Measurements from ENCODE around the gene SPTB.

SPTB gene

GRCh38 chr14:64763085-64763782 lies 116.5 kb downstream of the SPTB start:
- H3K9me3 Mint-ChIP-seq: no peaks in the 10 kb centered on the region
- peaks cover 27% of the 10 kb centered on the region for H3K4me1 Mint-ChIP-seq (ENCODE audit: low read depth)
- no peak overlapping the region for H3K27ac Mint-ChIP-seq
- no peak overlapping the region for H3K4me3 Mint-ChIP-seq
- no peaks in the 10 kb centered on the region for H3K36me3 Mint-ChIP-seq (ENCODE audit: low read depth)
- DNase-seq (ENCODE audit: low spot score): no peak
- H3K27me3 Mint-ChIP-seq (ENCODE audit: low read depth): peaks cover 16% of the 10 kb centered on the region

- Mint-ChIP-seq H3K36me3 (ENCODE audit: low read depth) (no peaks in the 10 kb centered on the region), H3K27ac (no peak overlapping the region)
Observed at GRCh38 chr14:64762044-64763034, 117.4 kb downstream of the SPTB start.

DNA sequence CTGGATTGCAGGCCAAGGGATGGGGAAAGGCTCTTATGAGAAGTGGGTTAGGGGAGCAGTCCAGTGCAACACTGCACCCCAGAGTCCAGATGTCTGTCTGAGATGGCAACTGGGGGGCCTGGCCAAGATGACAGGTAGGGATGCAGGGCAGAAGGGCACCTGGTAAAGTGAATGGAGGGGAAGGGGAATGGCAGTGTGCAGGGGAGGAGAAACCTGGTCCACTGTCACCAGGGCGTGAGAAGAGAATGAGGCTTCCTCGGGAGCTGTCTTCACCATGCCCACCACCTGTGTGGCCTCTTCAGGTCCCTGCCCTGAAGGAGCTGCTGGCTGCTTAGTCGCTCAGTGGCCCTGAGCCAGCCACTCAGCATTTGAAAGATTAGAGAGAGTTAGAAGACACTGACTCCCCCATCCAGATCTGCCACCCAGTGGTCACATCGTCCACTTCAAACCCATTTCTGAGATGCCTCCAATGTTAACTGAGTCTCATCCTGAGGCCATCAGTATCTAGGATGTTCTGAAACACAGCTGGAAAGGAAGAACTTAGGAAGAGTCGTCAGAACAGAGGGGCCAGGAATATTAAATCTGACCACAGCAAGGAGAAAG lies 118.2 kb downstream of the SPTB start:
- peaks cover 18% of the 10 kb centered on the region for H3K27me3 Mint-ChIP-seq (ENCODE audit: low read depth)
- no peaks in the 10 kb centered on the region for H3K36me3 Mint-ChIP-seq (ENCODE audit: low read depth)
- DNase-seq (ENCODE audit: low spot score): no peak
- H3K27ac Mint-ChIP-seq: no peak overlapping the region
- no peaks in the 10 kb centered on the region for H3K9me3 Mint-ChIP-seq
- peaks cover 28% of the 10 kb centered on the region for H3K4me1 Mint-ChIP-seq (ENCODE audit: low read depth)
- no peak overlapping the region for H3K4me3 Mint-ChIP-seq

More at GRCh38 chr14:64762044-64763034, 117.4 kb downstream of the SPTB start:
- Mint-ChIP-seq H3K4me3 (no peak overlapping the region), H3K9me3 (no peaks in the 10 kb centered on the region), H3K27me3 (ENCODE audit: low read depth) (peaks cover 18% of the 10 kb centered on the region), H3K4me1 (ENCODE audit: low read depth) (peaks cover 28% of the 10 kb centered on the region)
- no peak for DNase-seq (ENCODE audit: low spot score)

DNA sequence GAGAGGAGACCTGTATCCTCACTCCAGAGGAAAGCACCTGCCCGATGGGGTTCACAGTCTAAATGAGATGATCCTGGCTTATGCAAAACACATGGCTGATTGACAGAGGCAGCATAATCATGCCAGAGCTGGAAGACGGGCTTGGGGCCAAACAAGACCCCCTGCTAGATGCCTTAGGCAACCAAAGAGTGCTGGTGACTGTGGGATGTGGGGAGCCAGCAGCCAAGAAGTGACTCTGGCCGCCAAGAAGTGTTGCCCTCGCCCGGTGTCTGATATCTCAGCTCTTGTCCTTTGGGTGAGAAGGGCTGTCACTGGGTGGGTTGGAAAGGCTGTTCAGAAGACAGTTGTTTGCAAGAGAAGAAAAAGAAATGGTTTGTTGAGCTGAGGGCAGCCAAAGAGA lies 118.8 kb downstream of the SPTB start:
- DNase-seq (ENCODE audit: low spot score): no peak
- Mint-ChIP-seq H3K36me3 (ENCODE audit: low read depth) (no peaks in the 10 kb centered on the region), H3K27me3 (ENCODE audit: low read depth) (peaks cover 18% of the 10 kb centered on the region), H3K9me3 (no peaks in the 10 kb centered on the region), H3K27ac (no peak overlapping the region), H3K4me1 (ENCODE audit: low read depth) (peaks cover 26% of the 10 kb centered on the region), H3K4me3 (no peak overlapping the region)

GRCh38 chr14:64760146-64760755 lies 119.5 kb downstream of the SPTB start:
- peaks cover 31% of the 10 kb centered on the region for H3K4me1 Mint-ChIP-seq (ENCODE audit: low read depth)
- no peak overlapping the region for H3K27ac Mint-ChIP-seq
- H3K27me3 Mint-ChIP-seq (ENCODE audit: low read depth): peaks cover 18% of the 10 kb centered on the region
- no peaks in the 10 kb centered on the region for H3K9me3 Mint-ChIP-seq
- no peaks in the 10 kb centered on the region for H3K36me3 Mint-ChIP-seq (ENCODE audit: low read depth)
- no peak overlapping the region for H3K4me3 Mint-ChIP-seq
- DNase-seq (ENCODE audit: low spot score): peak; percentile 45

GRCh38 chr14:64759555-64759938 lies 120.2 kb downstream of the SPTB start:
- Mint-ChIP-seq H3K4me3 (no peak overlapping the region), H3K36me3 (ENCODE audit: low read depth) (no peaks in the 10 kb centered on the region), H3K27ac (no peak overlapping the region), H3K9me3 (no peaks in the 10 kb centered on the region), H3K4me1 (ENCODE audit: low read depth) (peaks cover 31% of the 10 kb centered on the region), H3K27me3 (ENCODE audit: low read depth) (peaks cover 18% of the 10 kb centered on the region)
- DNase-seq (ENCODE audit: low spot score): no peak

- no peak overlapping the region for H3K4me3 Mint-ChIP-seq
- H3K9me3 Mint-ChIP-seq: no peaks in the 10 kb centered on the region
- H3K36me3 Mint-ChIP-seq (ENCODE audit: low read depth): no peaks in the 10 kb centered on the region
- DNase-seq (ENCODE audit: low spot score): no peak
- H3K27me3 Mint-ChIP-seq (ENCODE audit: low read depth): peaks cover 18% of the 10 kb centered on the region
- peaks cover 30% of the 10 kb centered on the region for H3K4me1 Mint-ChIP-seq (ENCODE audit: low read depth)
- no peak overlapping the region for H3K27ac Mint-ChIP-seq
Observed at GRCh38 chr14:64758691-64759554, 120.8 kb downstream of the SPTB start.

DNA sequence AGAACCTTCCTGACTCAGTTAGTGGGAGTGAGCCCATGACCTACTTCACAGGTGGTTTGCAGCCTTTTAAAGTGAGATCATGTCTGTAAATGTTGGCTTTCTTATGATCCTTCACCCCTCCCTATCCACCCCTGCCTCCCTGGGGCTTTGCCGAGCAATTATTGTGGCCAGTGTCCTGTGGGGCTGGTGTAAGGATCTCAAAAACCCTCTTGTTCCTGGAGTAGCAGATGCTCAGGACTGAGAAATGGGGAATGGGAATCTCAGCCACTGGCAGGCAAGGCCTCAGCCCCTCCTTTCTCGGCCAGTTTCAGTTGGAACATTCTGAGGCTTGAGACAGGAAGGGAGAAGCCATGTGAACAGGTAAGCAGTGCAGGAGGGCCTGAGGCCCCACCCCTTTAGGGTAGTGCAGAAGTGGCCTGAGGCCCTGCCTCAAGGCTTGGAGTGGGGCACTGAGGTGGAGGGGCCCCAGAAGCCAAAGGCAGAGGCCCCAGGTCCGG lies 121.6 kb downstream of the SPTB start:
- H3K9me3 Mint-ChIP-seq: no peaks in the 10 kb centered on the region
- no peak overlapping the region for H3K27ac Mint-ChIP-seq
- peaks cover 18% of the 10 kb centered on the region for H3K27me3 Mint-ChIP-seq (ENCODE audit: low read depth)
- no peaks in the 10 kb centered on the region for H3K36me3 Mint-ChIP-seq (ENCODE audit: low read depth)
- no peak overlapping the region for H3K4me3 Mint-ChIP-seq
- no peak for DNase-seq (ENCODE audit: low spot score)
- peaks cover 26% of the 10 kb centered on the region for H3K4me1 Mint-ChIP-seq (ENCODE audit: low read depth)

DNA sequence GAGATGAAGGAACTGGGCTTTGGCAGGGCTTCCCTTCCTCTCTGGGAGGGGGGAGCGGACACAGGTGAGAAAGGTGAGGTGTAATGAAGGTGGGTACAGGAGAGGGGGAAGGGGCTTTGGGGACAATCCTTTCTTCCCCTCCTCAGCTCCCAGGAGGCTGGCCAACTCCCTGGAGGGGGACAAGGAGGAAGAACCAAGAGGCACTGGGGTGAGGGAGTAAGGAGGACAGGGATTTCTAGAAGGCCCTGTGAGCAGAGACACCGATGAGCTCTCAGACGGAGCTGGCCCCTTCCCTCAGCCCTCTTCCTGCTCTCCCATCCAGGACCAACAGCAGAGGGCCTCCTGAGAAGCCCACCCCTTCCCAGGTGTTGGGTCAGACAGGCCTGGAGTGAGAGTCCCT lies 122.1 kb downstream of the SPTB start:
- Mint-ChIP-seq H3K9me3 (no peaks in the 10 kb centered on the region), H3K27me3 (ENCODE audit: low read depth) (peaks cover 18% of the 10 kb centered on the region), H3K4me1 (ENCODE audit: low read depth) (peaks cover 26% of the 10 kb centered on the region), H3K27ac (no peak overlapping the region), H3K36me3 (ENCODE audit: low read depth) (no peaks in the 10 kb centered on the region), H3K4me3 (no peak overlapping the region)
- DNase-seq (ENCODE audit: low spot score): no peak

GRCh38 chr14:64756712-64757111 lies 123.0 kb downstream of the SPTB start:
- H3K36me3 Mint-ChIP-seq (ENCODE audit: low read depth): no peaks in the 10 kb centered on the region
- H3K4me1 Mint-ChIP-seq (ENCODE audit: low read depth): peaks cover 24% of the 10 kb centered on the region
- no peak overlapping the region for H3K4me3 Mint-ChIP-seq
- no peaks in the 10 kb centered on the region for H3K9me3 Mint-ChIP-seq
- no peak for DNase-seq (ENCODE audit: low spot score)
- no peak overlapping the region for H3K27ac Mint-ChIP-seq
- H3K27me3 Mint-ChIP-seq (ENCODE audit: low read depth): peaks cover 14% of the 10 kb centered on the region

DNA sequence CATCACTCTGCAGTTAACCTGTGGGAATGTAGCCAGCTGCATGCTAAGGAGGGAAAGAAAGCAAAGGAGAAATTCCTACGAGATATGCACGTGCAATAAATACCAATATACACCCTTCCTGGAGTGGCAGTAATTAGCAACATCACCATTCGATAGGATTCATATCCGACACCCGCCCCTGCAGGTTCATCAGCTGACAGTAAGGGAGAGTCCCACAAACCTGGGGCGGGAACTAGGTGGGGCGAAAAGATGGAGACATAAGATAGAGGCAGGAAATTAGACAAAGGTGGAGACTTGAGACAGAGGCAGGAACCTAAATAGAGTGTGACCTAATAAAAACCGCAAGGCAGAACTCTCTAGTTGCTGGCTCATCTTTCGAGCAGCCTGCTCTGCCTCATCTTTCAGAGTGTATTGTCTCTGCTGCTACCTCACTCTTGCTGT lies 123.9 kb downstream of the SPTB start:
- H3K36me3 Mint-ChIP-seq (ENCODE audit: low read depth): no peaks in the 10 kb centered on the region
- no peaks in the 10 kb centered on the region for H3K9me3 Mint-ChIP-seq
- peak overlapping the region; percentile 59 for H3K27ac Mint-ChIP-seq
- peaks cover 21% of the 10 kb centered on the region for H3K4me1 Mint-ChIP-seq (ENCODE audit: low read depth)
- peaks cover 8% of the 10 kb centered on the region for H3K27me3 Mint-ChIP-seq (ENCODE audit: low read depth)
- peak overlapping the region; percentile 42 for H3K4me3 Mint-ChIP-seq
- peak; percentile 20 for DNase-seq (ENCODE audit: low spot score)

DNA sequence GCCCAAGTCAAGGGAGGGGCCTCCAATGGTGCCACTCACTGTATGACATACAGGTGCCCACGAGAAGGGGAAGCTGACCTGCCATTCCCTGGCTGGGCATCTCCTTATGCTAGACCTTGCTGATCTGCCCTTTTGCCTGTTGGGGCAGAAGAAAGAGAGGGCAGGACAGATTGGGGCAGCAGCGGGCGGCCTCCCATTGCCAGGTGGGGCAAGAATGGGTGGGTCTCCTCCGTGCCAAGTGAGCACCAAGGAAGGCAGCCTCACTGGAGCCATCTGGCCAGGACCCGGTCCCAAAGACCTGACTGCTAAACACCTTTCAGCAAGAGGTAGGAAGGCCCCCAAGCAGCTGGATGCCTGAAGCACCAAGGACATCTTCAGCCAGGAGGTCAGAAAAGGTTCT lies 125.0 kb downstream of the SPTB start:
- H3K27me3 Mint-ChIP-seq (ENCODE audit: low read depth): peaks cover 2% of the 10 kb centered on the region
- no peak overlapping the region for H3K27ac Mint-ChIP-seq
- H3K4me1 Mint-ChIP-seq (ENCODE audit: low read depth): peaks cover 17% of the 10 kb centered on the region
- DNase-seq (ENCODE audit: low spot score): no peak
- no peaks in the 10 kb centered on the region for H3K36me3 Mint-ChIP-seq (ENCODE audit: low read depth)
- H3K4me3 Mint-ChIP-seq: no peak overlapping the region
- H3K9me3 Mint-ChIP-seq: no peaks in the 10 kb centered on the region

DNA sequence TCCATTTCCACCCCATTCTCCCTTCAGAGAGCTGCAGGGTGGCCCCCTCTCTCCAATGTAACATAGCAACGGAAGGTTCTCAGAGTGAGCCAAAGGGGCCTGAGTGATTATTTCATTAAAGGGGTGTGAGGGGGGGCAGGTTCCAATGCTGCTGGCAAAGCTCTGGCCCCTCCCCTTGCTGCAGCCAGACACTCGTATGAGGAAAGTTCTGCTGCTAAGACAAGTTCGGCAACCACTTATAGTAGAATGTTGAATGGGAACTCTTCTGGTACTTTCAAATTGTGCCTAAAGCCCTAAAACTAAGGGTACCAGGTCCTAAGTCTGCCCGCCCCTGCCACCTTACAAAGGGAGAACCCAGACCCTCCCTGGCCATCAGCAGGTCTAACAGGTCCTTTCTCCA lies 125.7 kb downstream of the SPTB start:
- H3K4me1 Mint-ChIP-seq (ENCODE audit: low read depth): peaks cover 16% of the 10 kb centered on the region
- H3K9me3 Mint-ChIP-seq: no peaks in the 10 kb centered on the region
- H3K27ac Mint-ChIP-seq: no peak overlapping the region

More for the DNA sequence above, 125.7 kb downstream of the SPTB start:
- no peak for DNase-seq (ENCODE audit: low spot score)
- Mint-ChIP-seq H3K27me3 (ENCODE audit: low read depth) (peaks cover 2% of the 10 kb centered on the region), H3K36me3 (ENCODE audit: low read depth) (no peaks in the 10 kb centered on the region), H3K4me3 (no peak overlapping the region)

All from T-helper 2 cell treated with Interferon-gamma antibody and Interleukin-4, amounts not matched to agents 5 μg/mL and 100 μg/mL, for 36 hours (primary cell).